ENCODE data around the gene DNTT.

DNA sequence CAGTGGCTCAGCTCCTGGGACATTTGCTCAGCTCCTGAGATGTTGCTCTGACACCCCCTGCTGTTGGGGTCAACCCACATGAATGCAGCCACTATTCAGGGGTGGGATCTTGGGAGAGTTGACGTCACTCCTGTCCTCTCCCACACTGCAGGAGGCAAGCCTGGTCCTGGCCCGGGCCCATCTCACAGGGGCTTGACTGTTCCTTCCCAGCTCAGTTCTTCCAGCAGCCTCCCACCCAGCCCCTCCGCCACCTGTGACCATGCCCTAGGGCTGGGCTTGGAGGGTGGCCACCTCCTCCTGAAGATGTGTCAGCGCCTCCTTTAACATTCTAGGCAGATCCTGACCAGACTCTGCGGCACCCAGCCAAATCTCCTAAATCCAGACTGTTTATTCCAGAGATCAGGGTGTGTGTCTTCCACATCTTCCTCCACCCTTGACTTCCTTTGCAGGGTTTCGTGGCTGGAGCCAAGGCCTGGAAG lies 73.6 kb downstream of the DNTT start:
- TF ChIP-seq, protein P1, sequence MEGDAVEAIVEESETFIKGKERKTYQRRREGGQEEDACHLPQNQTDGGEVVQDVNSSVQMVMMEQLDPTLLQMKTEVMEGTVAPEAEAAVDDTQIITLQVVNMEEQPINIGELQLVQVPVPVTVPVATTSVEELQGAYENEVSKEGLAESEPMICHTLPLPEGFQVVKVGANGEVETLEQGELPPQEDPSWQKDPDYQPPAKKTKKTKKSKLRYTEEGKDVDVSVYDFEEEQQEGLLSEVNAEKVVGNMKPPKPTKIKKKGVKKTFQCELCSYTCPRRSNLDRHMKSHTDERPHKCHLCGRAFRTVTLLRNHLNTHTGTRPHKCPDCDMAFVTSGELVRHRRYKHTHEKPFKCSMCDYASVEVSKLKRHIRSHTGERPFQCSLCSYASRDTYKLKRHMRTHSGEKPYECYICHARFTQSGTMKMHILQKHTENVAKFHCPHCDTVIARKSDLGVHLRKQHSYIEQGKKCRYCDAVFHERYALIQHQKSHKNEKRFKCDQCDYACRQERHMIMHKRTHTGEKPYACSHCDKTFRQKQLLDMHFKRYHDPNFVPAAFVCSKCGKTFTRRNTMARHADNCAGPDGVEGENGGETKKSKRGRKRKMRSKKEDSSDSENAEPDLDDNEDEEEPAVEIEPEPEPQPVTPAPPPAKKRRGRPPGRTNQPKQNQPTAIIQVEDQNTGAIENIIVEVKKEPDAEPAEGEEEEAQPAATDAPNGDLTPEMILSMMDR (IDR thresholded peaks at IDR 0.05) = no peak
- TF ChIP-seq POLR2A (IDR thresholded peaks at IDR 0.05) = no peak

Measured in breast epithelium (tissue), 3 donors.